Progenitor cell of endocrine pancreas (in vitro differentiated cells): ENCODE measurements around the gene RGS3. TPM values are rescaled to one million over a fixed set of nuclear protein-coding genes. Genes with fewer than 3 reads are reported as not detected.

Experiments used
- DNase-seq: peaks from one replicate; pipeline ENCODE4 v3.0.0; 2021; ENCODE audit warnings: low spot score; ENCODE audit not compliant: unreplicated experiment
- H3K27ac Mint-ChIP-seq: 2 replicates; pipeline ENCODE4 v1.8.0; 2021; ENCODE audit warnings: mild to moderate bottlenecking, moderate library complexity, mixed read lengths
- H3K27me3 Mint-ChIP-seq: 2 replicates; pipeline ENCODE4 v1.8.0; 2021; ENCODE audit warnings: mixed read lengths
- H3K36me3 Mint-ChIP-seq: 2 replicates; pipeline ENCODE4 v1.8.0; 2022; ENCODE audit warnings: mixed read lengths; ENCODE audit not compliant: insufficient read depth
- H3K4me1 Mint-ChIP-seq: 2 replicates; pipeline ENCODE4 v1.8.0; 2021; ENCODE audit warnings: low read depth, mixed read lengths
- H3K4me3 Mint-ChIP-seq: 2 replicates; pipeline ENCODE4 v1.8.0; 2021; ENCODE audit warnings: low read depth, mild to moderate bottlenecking, moderate library complexity, mixed read lengths
- H3K9me3 Mint-ChIP-seq: 2 replicates; pipeline ENCODE4 v1.8.0; 2021; ENCODE audit warnings: low read depth, mixed read lengths
- total RNA-seq: library from RNA; stranded (reverse); gene quantifications from 2 replicates; pipeline ENCODE4 v1.2.1, GENCODE V29; 2021
- TF ChIP-seq, protein P1 (sequence below): fragments of 200-600 bp; sonication (generic); IDR thresholded peaks from one replicate; pipeline ENCODE4 v1.5.0; 2021; ENCODE audit warnings: antibody characterized with exemption, mild to moderate bottlenecking; ENCODE audit not compliant: unreplicated experiment

The RGS3 gene
- total RNA-seq, 1 donor from 2014 or later: 39.3 TPM

DNA sequence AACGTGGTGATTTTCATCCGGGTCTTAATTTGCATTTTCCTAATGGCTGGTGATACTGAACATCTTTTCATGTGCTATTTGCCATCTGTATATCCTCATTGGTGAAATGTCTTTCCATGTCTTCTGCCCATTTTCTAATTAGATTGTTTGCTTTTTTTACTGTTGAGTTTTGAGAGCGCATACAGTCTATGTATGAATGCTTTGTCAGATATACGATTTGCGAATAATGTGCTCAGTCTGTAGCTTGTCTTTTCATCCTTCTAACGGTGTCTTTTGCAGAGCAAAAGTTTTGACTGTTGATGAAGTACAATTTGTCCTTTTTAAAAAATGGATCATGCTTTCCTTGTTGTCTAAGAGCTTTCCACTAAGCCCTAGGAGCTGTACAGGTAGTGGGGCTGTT is 143.0 kb downstream of the RGS3 start:
- no peak overlapping the region for H3K27ac Mint-ChIP-seq
- no peak for DNase-seq
- TF ChIP-seq, protein P1, sequence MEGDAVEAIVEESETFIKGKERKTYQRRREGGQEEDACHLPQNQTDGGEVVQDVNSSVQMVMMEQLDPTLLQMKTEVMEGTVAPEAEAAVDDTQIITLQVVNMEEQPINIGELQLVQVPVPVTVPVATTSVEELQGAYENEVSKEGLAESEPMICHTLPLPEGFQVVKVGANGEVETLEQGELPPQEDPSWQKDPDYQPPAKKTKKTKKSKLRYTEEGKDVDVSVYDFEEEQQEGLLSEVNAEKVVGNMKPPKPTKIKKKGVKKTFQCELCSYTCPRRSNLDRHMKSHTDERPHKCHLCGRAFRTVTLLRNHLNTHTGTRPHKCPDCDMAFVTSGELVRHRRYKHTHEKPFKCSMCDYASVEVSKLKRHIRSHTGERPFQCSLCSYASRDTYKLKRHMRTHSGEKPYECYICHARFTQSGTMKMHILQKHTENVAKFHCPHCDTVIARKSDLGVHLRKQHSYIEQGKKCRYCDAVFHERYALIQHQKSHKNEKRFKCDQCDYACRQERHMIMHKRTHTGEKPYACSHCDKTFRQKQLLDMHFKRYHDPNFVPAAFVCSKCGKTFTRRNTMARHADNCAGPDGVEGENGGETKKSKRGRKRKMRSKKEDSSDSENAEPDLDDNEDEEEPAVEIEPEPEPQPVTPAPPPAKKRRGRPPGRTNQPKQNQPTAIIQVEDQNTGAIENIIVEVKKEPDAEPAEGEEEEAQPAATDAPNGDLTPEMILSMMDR: no peak
- H3K27me3 Mint-ChIP-seq: no peaks in the 10 kb centered on the region
- no peak overlapping the region for H3K4me3 Mint-ChIP-seq
- H3K9me3 Mint-ChIP-seq: no peaks in the 10 kb centered on the region
- H3K36me3 Mint-ChIP-seq: no peaks in the 10 kb centered on the region
- peaks cover 43% of the 10 kb centered on the region for H3K4me1 Mint-ChIP-seq

DNA sequence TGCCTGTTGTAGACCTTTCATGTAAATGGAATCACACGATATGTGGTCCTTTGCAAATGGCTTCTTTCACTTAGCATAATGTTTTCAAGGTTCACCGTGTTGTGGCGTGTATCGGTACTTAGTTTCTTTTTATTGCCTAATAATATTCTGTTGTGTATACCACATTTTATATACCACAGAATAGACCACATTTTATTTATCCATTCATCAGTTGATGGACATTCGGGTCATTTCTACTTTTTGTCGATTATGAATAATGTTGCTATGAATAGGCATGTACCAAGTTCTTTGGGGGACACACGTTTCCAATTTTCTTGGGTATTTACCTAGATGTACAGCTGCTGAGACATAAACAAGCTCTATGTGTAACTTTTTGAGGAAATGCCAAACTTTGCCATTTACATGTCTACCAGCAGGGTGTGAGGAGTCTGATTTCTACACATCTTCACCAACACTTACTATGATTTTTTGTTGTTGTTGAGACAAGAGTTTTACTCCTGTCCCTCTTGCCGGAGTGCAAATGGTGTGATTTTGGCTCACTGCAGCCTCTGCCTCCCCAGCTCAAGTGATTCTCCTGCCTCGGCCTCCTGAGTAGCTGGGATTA is 144.7 kb downstream of the RGS3 start:
- Mint-ChIP-seq H3K36me3 (no peaks in the 10 kb centered on the region), H3K4me1 (peaks cover 32% of the 10 kb centered on the region), H3K4me3 (no peak overlapping the region), H3K9me3 (no peaks in the 10 kb centered on the region), H3K27me3 (no peaks in the 10 kb centered on the region), H3K27ac (peak overlapping the region; percentile 64)
- TF ChIP-seq, protein P1: no peak
- DNase-seq: no peak

DNA sequence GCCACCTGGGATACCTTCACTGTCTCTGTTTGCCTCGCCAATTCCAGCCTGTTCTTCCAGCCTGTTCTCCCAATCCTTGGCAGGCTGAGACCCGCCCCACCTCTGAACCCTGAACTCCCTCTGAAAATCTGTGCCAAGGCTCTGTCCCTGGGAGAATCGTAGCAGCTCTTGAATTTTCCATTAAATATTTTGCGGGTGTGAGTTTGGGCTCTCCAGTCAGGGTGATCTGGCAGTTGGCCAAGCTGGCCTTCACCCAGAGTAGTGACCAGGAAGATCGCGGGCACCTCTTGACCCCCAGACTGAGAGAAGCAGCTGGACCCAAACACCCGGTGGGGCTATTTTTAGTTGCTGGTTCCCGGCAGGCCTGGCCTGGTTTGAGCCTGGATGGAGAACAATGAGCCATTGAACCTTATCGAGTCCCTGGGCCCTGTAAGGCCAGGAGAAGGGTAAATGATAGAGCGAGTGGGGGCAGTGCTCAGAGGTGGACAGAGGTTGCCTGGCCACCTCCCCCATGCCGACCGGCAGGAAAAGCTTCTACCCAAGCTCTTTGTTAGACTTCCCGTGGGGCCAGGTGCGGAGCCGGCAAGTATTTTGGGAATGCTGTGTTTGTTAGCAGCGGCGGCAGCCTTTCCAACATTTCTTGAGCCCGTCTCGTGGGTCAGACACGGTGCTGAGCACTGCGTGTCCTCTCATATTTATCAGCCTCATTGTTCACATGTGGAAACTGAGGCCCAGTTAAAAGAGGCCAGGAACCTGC is 146.2 kb downstream of the RGS3 start:
- peaks cover 28% of the 10 kb centered on the region for H3K4me1 Mint-ChIP-seq
- no peak overlapping the region for H3K4me3 Mint-ChIP-seq
- peak; percentile 51 for DNase-seq
- peak overlapping the region; percentile 98 for H3K27ac Mint-ChIP-seq
- no peaks in the 10 kb centered on the region for H3K9me3 Mint-ChIP-seq
- H3K36me3 Mint-ChIP-seq: no peaks in the 10 kb centered on the region
- TF ChIP-seq, protein P1: no peak
- H3K27me3 Mint-ChIP-seq: no peaks in the 10 kb centered on the region

DNA sequence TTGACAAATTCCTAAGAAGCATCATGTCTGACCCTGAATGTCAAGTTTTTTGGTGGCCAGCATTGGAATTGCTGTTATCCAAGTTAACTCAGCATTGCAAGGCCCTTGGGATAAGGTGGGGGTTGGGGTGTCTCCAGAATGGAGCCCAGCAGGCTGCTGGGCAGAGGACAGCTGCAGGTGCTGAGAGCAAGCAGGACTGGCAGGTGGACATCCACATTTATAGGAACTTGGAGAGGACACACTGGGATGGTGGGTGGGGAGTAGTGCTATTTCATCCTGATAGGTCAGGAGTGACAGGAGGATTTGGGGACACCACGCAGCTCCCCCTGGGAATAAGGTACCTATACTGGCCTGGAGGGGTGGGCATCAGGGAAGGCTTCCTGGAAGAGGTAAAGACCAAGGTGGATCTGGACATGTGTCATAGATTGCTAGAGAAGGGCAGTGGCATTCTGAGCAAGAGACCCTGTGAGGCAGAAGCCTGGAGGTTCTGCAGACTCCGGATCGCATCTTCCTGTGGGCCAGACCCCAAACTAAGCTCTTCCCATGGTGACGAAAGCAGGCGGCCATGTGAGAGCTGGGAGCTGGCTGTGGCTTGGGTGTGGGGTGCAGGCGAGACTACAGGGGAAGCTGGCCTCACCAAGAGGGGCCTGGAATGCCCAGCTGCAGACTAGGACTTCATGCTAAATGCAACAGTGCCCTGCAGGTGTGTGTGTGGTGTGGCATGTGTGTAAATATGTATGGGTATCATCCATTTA is 148.1 kb downstream of the RGS3 start:
- H3K36me3 Mint-ChIP-seq: no peaks in the 10 kb centered on the region
- H3K4me1 Mint-ChIP-seq: peaks cover 29% of the 10 kb centered on the region
- H3K27me3 Mint-ChIP-seq: no peaks in the 10 kb centered on the region
- peak overlapping the region; percentile 98 for H3K27ac Mint-ChIP-seq
- H3K9me3 Mint-ChIP-seq: no peaks in the 10 kb centered on the region
- no peak for DNase-seq
- TF ChIP-seq, protein P1: no peak
- H3K4me3 Mint-ChIP-seq: no peak overlapping the region

DNA sequence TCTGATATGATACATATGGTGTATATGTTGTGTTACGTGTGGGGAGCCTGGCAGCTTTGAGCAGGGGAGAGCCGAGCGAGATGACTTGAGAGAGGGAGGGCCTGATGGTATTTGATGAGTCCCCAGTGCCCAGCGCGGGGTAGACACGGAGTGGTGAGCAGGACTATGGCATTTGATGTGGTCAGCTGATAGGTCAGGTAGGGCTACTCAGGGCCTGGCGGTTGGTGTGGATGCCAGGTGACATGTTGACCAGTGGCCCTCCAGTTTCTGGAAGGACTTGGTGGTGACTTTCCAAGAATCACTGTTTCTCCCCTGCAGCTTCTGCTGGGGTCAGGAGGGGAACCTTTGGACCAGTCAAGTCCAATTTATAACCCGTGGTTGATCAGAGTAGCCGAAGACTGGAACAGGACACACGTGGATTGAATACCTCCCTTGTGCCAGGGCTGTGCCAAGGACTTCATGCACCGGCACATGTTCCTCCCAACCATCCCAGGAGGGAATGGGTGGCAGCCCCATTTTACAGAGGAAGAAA is 148.8 kb downstream of the RGS3 start:
- Mint-ChIP-seq H3K27ac (peak overlapping the region; percentile 32), H3K27me3 (no peaks in the 10 kb centered on the region), H3K4me1 (peaks cover 29% of the 10 kb centered on the region), H3K4me3 (no peak overlapping the region), H3K9me3 (no peaks in the 10 kb centered on the region), H3K36me3 (no peaks in the 10 kb centered on the region)
- DNase-seq: no peak
- TF ChIP-seq, protein P1: no peak
